Hepatocyte (in vitro differentiated cells): ENCODE data around the gene ARL17A.
"Not testable (repeated sequence)": the region's sequence is repeated elsewhere in the genome, so short reads cannot be mapped to it uniquely, and the experiment has no call there.

Experiments
- CTCF ChIP-seq: fragments of 200-600 bp; sonication (generic); IDR thresholded peaks from 2 replicates; pipeline ENCODE4 v1.5.1; 2016; ENCODE audit warnings: antibody characterized with exemption, mild to moderate bottlenecking; ENCODE audit not compliant: poor library complexity
- EZH2 ChIP-seq: fragments of 200-600 bp; sonication (generic); IDR thresholded peaks from 2 replicates; pipeline ENCODE4 v1.6.1; 2016; ENCODE audit warnings: antibody characterized with exemption, mild to moderate bottlenecking, borderline replicate concordance
- EZH2phosphoT487 ChIP-seq: fragments of 200-600 bp; sonication (generic); IDR thresholded peaks from one replicate; pipeline ENCODE4 v1.6.1; 2018; ENCODE audit warnings: antibody characterized with exemption, mild to moderate bottlenecking, low read depth, moderate library complexity; ENCODE audit not compliant: unreplicated experiment, severe bottlenecking

GRCh38 chr17:46474489-46474888, 105.0 kb downstream of the ARL17A start:
- not testable (repeated sequence) for TF ChIP-seq CTCF, EZH2phosphoT487, EZH2
